ENCODE measurements around the gene MYLK4. TPM values are rescaled to one million over a fixed set of nuclear protein-coding genes. Genes with fewer than 3 reads are reported as not detected.

MYLK4 gene
- total RNA-seq, 4 donors from 2014 or later, result 0.28 to 0.79 (median 0.46) TPM

- DNase-seq (ENCODE audit: low spot score), result no peak
- ATAC-seq (ENCODE audit: low FRiP score), result no peak
- no peak for TF ChIP-seq CTCF (IDR thresholded peaks at IDR 0.05)
These were observed 109.5 kb downstream of the MYLK4 start for GRCh38 chr6:2641044-2641725.

GRCh38 chr6:2640551-2640950, 110.2 kb downstream of the MYLK4 start:
- no peak for TF ChIP-seq CTCF (IDR thresholded peaks at IDR 0.05)
- ATAC-seq (ENCODE audit: low FRiP score) (no peak), DNase-seq (ENCODE audit: low spot score) (no peak)

- DNase-seq (ENCODE audit: low spot score) (no peak), ATAC-seq (ENCODE audit: low FRiP score) (no peak)
- no peak for TF ChIP-seq CTCF (IDR thresholded peaks at IDR 0.05)
These were observed 110.8 kb downstream of the MYLK4 start for GRCh38 chr6:2639896-2640295.

- no peak for DNase-seq (ENCODE audit: low spot score)
- TF ChIP-seq CTCF (IDR thresholded peaks at IDR 0.05), result no peak
- ATAC-seq (ENCODE audit: low FRiP score), result no peak
These were observed 111.6 kb downstream of the MYLK4 start for GRCh38 chr6:2639167-2639566.

- DNase-seq (ENCODE audit: low spot score) (no peak), ATAC-seq (ENCODE audit: low FRiP score) (no peak)
- TF ChIP-seq CTCF (IDR thresholded peaks at IDR 0.05), result no peak
These were observed 114.0 kb downstream of the MYLK4 start for GRCh38 chr6:2636672-2637071.

GRCh38 chr6:2635911-2636310, 114.8 kb downstream of the MYLK4 start:
- no peak for TF ChIP-seq CTCF (IDR thresholded peaks at IDR 0.05)
- ATAC-seq (ENCODE audit: low FRiP score) (no peak), DNase-seq (ENCODE audit: low spot score) (no peak)

Measured in omental fat pad (tissue), 4 donors.